Stimulated activated CD8-positive, alpha-beta memory T cell treated with anti-CD3 and anti-CD28 coated beads, Interleukin-4, amount 100 ng/mL, for 1 hour (primary cell): ENCODE measurements around the gene CCNB3.

ENCODE experiments used
- DNase-seq, 2 donors: peaks; one replicate each; pipeline ENCODE4 v3.0.0-alpha.2; 2020; ENCODE audit warnings: low read depth in 2 of 2, low spot score in 1 of 2

Gene CCNB3

DNA sequence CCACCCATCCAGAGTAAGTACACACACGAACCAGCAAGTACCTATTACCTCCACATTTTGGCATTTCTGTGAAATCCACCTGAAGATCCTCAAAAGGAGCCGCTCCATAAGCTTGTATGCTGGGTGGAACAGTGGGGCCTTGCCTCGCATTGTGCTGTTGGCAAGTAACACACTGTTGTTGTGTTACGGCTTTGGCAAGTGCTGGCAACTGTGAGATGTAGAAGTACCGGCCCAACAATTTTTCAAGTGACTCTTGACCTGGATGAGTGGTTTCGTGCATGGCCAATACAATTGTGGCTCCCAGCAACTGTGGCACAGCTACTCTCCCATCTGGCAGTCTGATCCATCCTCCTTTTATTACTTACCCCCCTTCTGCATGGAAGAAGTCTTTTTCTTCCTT is 128.7 kb downstream of the CCNB3 start:
- no peak for DNase-seq

DNA sequence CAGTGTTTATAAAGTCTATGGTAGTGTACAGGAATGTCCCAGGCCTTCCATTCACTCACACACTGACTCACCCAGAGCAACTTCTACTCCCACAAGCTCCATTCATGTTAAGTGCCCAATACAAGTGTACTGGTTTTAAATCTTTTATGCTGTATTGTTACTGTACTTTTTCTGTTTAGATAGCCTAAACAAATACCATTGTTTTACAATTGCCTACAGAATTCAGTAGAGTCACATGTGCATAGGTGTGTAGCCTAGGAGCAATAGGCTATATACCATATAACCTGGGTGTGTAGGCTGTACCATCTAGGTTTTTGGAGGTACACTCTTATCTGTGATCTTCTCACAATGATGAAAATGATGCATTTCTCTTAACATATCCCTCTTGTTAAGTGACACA is 139.4 kb downstream of the CCNB3 start:
- no peak for DNase-seq

DNA sequence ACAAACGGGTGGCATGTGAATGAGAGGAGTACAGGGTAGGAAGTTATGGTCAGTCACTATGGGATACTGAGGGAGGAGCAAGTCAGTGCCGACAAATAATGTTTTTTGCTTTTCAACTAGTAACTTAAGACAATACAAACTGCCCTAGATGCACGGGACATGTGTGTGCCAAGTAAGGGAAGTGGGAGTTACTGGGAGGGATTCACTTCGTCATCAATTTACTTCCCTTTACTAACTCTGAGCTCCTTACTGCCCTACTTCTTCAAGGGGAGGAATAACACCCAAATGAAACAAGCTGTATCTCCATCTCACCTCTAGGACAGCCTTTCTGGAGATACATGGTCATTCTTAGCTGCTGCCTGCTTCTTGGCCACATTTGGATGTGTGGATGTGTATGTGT is 168.4 kb downstream of the CCNB3 start:
- no peak for DNase-seq

- DNase-seq = no peak
Measured at GRCh38 chrX:50375481-50376267, 171.1 kb downstream of the CCNB3 start.

DNA sequence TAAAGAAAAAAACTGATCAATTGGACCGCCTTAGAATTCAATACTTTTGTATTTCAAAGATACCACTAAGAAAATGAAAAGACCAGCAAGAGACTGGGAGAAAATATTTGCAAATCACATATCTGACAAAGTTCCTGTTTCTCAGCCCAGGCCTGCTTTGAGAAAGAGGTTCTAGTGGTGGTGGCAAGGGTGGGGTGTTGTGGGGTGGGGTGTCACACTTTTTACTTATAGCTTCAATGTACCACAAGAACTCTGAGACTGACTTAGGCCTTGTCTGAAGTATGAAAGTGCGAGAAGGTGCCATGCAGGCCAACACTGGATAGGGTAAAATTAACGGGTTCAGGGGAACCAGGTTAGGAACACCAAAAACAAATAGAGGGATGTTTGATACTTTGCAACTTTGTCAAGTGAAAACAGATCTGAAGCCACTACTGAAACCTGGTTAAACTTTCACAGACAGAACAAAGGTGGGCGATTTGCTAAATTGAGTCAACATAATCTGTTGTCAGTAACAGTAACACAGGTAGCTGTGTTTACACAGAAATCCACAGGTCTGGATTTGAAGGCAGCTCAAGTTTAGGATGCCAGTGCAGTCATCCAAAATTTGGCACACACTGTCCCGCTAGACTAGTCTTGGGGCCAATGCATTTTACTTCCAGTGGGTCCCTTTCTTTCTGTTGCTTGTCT is 177.3 kb downstream of the CCNB3 start:
- DNase-seq = no peak

- DNase-seq = no peak
Measured at GRCh38 chrX:50386520-50386919, 182.0 kb downstream of the CCNB3 start.

GRCh38 chrX:50393902-50394301 is 189.3 kb downstream of the CCNB3 start:
- DNase-seq = no peak
